Brain microvascular endothelial cell (primary cell): ENCODE measurements around the gene ZNF837.
A peak's percentile ranks its signal among the peaks of the same experiment; 100 is the strongest.

Experiments used
- DNase-seq: peaks from one replicate; pipeline ENCODE4 v3.0.0-alpha.2; 2020
- H3K27ac ChIP-seq: fragments of 250-450 bp; sonication (Bioruptor Pico); 2 replicates; pipeline ENCODE4 v1.5.1; 2020; ENCODE audit warnings: mild to moderate bottlenecking, moderate library complexity
- H3K27me3 ChIP-seq: fragments of 250-450 bp; sonication (Bioruptor Pico); replicated peaks from 2 replicates; pipeline ENCODE4 v1.5.1; 2020; ENCODE audit warnings: mild to moderate bottlenecking
- H3K36me3 ChIP-seq: fragments of 250-450 bp; sonication (Bioruptor Pico); replicated peaks from 2 replicates; pipeline ENCODE4 v1.5.1; 2020; ENCODE audit warnings: mild to moderate bottlenecking
- H3K4me3 ChIP-seq: 2 replicates; pipeline ENCODE4 v1.5.1; 2011; ENCODE audit warnings: low read depth, mild to moderate bottlenecking, control low read depth, low read length, moderate library complexity
- CTCF ChIP-seq: IDR thresholded peaks from 2 replicates; pipeline ENCODE4 v1.5.1; 2011; ENCODE audit warnings: low read depth, mild to moderate bottlenecking, moderate library complexity, low read length, control low read depth, inconsistent platforms; ENCODE audit errors: missing control alignments
- in situ Hi-C: cut with HindIII; loops from 2 replicates; pipeline ENCODE4 v1.10.0; 2017; ENCODE audit warnings: low sequenced_read_pairs, low pct_ligation_motif_present

The ZNF837 gene

GRCh38 chr19:58386576-58387337 is 5.9 kb upstream of the ZNF837 start, which contains the start of gene RPS5:
TSS of gene RPS5 (plus strand) at chr19:58387269. CDS start at chr19:58388138, 869 bp downstream.
- Histone ChIP-seq H3K27ac (peak within 1 kb of the TSS; percentile 91), H3K4me3 (peak within 1 kb of the TSS; percentile 90), H3K27me3 (no peaks in the 10 kb centered on the region), H3K36me3 (peaks cover 23% of the 10 kb centered on the region)
- no peak for TF ChIP-seq CTCF
- peak; percentile 97 for DNase-seq
- in situ Hi-C loops, result no loop called here

- Histone ChIP-seq H3K27me3 (no peaks in the 10 kb centered on the region), H3K27ac (peak overlapping the region; percentile 91), H3K4me3 (peak overlapping the region; percentile 90), H3K36me3 (peaks cover 19% of the 10 kb centered on the region)
- no peak for DNase-seq
- in situ Hi-C loops, result no loop called here
- no peak for TF ChIP-seq CTCF
Measured at GRCh38 chr19:58385891-58386575, 5.2 kb upstream of the ZNF837 start.

DNA sequence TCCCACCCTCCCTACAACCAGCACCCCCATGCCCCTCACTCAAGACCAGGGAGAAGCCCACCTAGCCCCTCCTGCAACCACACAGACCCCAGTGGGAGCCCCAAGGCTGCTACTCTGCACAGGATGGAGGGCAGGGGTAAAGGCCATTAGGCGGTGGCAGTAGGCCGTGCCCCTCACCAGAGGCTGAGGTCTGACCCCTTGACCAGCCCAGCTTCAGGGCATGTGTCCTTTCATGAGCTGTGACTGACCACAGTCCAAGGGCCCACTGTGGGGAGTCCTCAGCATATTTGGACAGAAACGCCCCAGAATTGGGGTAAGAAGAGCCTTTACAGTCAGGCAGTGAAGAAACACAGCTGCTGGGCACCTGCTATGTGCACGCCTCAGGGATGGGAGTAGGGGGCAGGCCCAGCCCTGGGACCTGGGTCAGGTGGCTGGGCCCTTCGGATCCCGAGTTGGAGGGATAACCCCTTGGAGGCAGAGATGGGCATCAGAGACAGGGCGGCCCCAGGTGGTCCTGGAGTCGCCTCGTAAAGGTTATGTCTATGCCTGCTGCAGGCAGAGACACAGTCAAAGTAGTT is 4.6 kb upstream of the ZNF837 start:
- TF ChIP-seq CTCF, result no peak
- Histone ChIP-seq H3K4me3 (peak overlapping the region; percentile 90), H3K36me3 (peaks cover 14% of the 10 kb centered on the region), H3K27ac (no peak overlapping the region), H3K27me3 (no peaks in the 10 kb centered on the region)
- no peak for DNase-seq
- in situ Hi-C loops, result no loop called here

DNA sequence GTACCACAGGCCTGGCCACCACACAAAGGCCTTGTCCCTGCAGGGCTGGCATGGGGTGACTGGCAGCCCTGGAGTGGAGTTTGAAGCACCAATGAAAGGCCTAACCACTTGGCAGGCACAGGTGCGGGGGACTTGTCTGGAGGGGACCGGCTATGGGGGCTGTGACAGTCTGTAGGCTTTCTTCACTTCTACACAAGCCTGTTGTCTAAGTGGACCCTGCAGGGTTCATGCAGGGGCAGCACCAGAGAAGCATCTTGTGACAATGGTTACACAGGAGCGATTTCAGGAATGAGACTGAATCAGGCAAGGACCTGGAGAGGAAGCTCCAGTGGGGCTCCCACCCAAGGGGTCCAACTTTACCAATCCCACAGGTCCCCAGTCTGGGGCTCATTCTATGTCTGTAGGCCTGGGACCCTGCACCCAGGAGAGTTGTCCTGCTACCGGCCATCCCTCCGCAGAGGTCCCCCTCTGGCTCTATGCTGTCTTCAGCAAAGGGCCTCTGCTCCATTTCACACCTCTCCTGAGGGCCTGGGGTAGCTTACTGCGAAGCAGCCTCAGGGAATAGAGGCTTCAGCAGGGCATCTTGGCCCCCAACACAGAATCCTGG is 2.3 kb upstream of the ZNF837 start:
- Histone ChIP-seq H3K27ac (no peak overlapping the region), H3K27me3 (no peaks in the 10 kb centered on the region), H3K36me3 (peaks cover 2% of the 10 kb centered on the region), H3K4me3 (no peak overlapping the region)
- TF ChIP-seq CTCF, result no peak
- in situ Hi-C loops, result no loop called here
- DNase-seq, result no peak

DNA sequence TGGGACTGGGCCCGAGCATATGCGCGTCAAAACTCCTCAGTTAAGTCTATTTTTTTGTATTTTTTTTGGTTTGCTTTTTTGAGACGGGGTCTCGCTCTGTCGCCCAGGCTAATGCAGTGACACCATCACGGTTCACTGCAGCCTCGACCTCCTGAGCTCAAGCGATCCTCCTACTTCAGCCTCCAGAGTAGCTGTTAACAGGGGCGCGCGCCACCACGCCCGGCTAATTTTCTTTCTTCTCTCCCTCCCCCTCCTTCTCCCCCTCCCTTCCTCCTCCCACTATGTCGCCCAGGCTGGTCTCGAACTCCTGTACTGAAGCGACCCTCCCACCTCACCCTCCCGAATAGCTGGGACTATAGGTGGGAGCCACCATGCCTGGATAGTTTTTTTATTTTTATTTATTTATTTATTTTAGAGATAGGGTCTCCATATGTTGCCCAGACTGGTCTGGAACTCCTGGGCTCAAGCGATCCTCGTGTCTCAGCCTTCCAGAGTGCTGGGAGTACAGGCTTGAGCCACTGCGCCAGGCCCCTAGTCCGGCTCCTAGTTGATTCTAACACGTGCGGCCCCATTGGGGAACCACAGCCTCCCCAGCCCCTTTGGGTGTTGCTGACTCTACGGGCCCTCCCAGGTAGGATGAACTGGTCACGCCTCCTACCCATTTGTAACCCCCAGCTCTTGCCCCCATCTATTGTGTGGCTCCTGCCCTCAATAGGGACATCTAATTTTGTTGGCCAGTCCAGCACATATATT is 806 bp upstream of the ZNF837 start:
- Histone ChIP-seq H3K4me3 (peak overlapping the region; percentile 77), H3K27ac (peak overlapping the region; percentile 67), H3K36me3 (no peaks in the 10 kb centered on the region), H3K27me3 (no peaks in the 10 kb centered on the region)
- in situ Hi-C loops, result no loop called here
- TF ChIP-seq CTCF, result no peak
- no peak for DNase-seq
